ENCODE data around the gene GALNT9. TPM values are rescaled to one million over a fixed set of nuclear protein-coding genes. Genes with fewer than 3 reads are reported as not detected.

Gene GALNT9
- polyA plus RNA-seq, 1 donor from 2014 or later = 13.5 TPM

- Histone ChIP-seq H3K4me2 (ENCODE audit: low read length) (no peak overlapping the region), H3K27ac (ENCODE audit: low read length) (no peak overlapping the region), H3F3A (ENCODE audit: insufficient read depth, low read length, poor library complexity, severe bottlenecking) (no peaks in the 10 kb centered on the region), H2AFZ (ENCODE audit: low read depth, low read length) (no peak overlapping the region), H4K20me1 (ENCODE audit: insufficient read depth) (no peaks in the 10 kb centered on the region), H3K36me3 (ENCODE audit: insufficient read depth, low read length) (no peaks in the 10 kb centered on the region), H3K9me2 (ENCODE audit: insufficient read depth, low read length) (no peaks in the 10 kb centered on the region), H3K4me3 (ENCODE audit: low read length) (no peak overlapping the region), H3K9me3 (ENCODE audit: low read length) (no peaks in the 10 kb centered on the region), H3K9ac (ENCODE audit: low read length) (no peak overlapping the region), H3K79me2 (replicated peaks; ENCODE audit: insufficient read depth, low read length) (no peaks in the 10 kb centered on the region), H3K27me3 (ENCODE audit: insufficient read depth, low read depth, low read length) (no peaks in the 10 kb centered on the region)
- TF ChIP-seq EP300 (conservative IDR thresholded peaks at IDR 0.05; ENCODE audit: poor library complexity, severe bottlenecking) = no peak
- no peak for TF ChIP-seq EZH2 (IDR thresholded peaks at IDR 0.05; ENCODE audit: borderline replicate concordance, insufficient read depth, low read length, poor library complexity, severe bottlenecking)
- TF ChIP-seq, protein P1, sequence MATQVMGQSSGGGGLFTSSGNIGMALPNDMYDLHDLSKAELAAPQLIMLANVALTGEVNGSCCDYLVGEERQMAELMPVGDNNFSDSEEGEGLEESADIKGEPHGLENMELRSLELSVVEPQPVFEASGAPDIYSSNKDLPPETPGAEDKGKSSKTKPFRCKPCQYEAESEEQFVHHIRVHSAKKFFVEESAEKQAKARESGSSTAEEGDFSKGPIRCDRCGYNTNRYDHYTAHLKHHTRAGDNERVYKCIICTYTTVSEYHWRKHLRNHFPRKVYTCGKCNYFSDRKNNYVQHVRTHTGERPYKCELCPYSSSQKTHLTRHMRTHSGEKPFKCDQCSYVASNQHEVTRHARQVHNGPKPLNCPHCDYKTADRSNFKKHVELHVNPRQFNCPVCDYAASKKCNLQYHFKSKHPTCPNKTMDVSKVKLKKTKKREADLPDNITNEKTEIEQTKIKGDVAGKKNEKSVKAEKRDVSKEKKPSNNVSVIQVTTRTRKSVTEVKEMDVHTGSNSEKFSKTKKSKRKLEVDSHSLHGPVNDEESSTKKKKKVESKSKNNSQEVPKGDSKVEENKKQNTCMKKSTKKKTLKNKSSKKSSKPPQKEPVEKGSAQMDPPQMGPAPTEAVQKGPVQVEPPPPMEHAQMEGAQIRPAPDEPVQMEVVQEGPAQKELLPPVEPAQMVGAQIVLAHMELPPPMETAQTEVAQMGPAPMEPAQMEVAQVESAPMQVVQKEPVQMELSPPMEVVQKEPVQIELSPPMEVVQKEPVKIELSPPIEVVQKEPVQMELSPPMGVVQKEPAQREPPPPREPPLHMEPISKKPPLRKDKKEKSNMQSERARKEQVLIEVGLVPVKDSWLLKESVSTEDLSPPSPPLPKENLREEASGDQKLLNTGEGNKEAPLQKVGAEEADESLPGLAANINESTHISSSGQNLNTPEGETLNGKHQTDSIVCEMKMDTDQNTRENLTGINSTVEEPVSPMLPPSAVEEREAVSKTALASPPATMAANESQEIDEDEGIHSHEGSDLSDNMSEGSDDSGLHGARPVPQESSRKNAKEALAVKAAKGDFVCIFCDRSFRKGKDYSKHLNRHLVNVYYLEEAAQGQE (IDR thresholded peaks at IDR 0.05; ENCODE audit: borderline replicate concordance) = no peak
- TF ChIP-seq POLR2AphosphoS5 (IDR thresholded peaks at IDR 0.05) = no peak
- TF ChIP-seq CTCF (IDR thresholded peaks at IDR 0.05; ENCODE audit: poor library complexity, severe bottlenecking) = no peak
- no peak for TF ChIP-seq SMC3 (conservative IDR thresholded peaks at IDR 0.05; ENCODE audit: poor library complexity)
- TF ChIP-seq TAF1 (IDR thresholded peaks at IDR 0.05; ENCODE audit: low read depth) = no peak
- no peak for TF ChIP-seq MXI1 (conservative IDR thresholded peaks at IDR 0.05; ENCODE audit: poor library complexity, severe bottlenecking)
- TF ChIP-seq RAD21 (conservative IDR thresholded peaks at IDR 0.05) = no peak
Measured at GRCh38 chr12:132347176-132347855, 17.9 kb upstream of the GALNT9 start.

GRCh38 chr12:132346471-132347175, 17.2 kb upstream of the GALNT9 start:
- H4K20me1 ChIP-seq (ENCODE audit: insufficient read depth) = no peaks in the 10 kb centered on the region
- no peaks in the 10 kb centered on the region for H3F3A ChIP-seq (ENCODE audit: insufficient read depth, low read length, poor library complexity, severe bottlenecking)
- H3K79me2 ChIP-seq (replicated peaks; ENCODE audit: insufficient read depth, low read length) = no peaks in the 10 kb centered on the region
- H3K9ac ChIP-seq (ENCODE audit: low read length) = no peak overlapping the region
- H3K9me2 ChIP-seq (ENCODE audit: insufficient read depth, low read length) = no peaks in the 10 kb centered on the region
- no peak overlapping the region for H3K27ac ChIP-seq (ENCODE audit: low read length)
- H3K9me3 ChIP-seq (ENCODE audit: low read length) = no peaks in the 10 kb centered on the region
- no peak overlapping the region for H3K4me2 ChIP-seq (ENCODE audit: low read length)
- no peak for TF ChIP-seq EP300 (conservative IDR thresholded peaks at IDR 0.05; ENCODE audit: poor library complexity, severe bottlenecking)
- TF ChIP-seq SMC3 (conservative IDR thresholded peaks at IDR 0.05; ENCODE audit: poor library complexity) = no peak
- TF ChIP-seq CTCF (IDR thresholded peaks at IDR 0.05; ENCODE audit: poor library complexity, severe bottlenecking) = no peak
- no peak for TF ChIP-seq MXI1 (conservative IDR thresholded peaks at IDR 0.05; ENCODE audit: poor library complexity, severe bottlenecking)
- TF ChIP-seq, protein P1 (IDR thresholded peaks at IDR 0.05; ENCODE audit: borderline replicate concordance) = no peak
- no peak for TF ChIP-seq TAF1 (IDR thresholded peaks at IDR 0.05; ENCODE audit: low read depth)
- TF ChIP-seq POLR2AphosphoS5 (IDR thresholded peaks at IDR 0.05) = no peak
- no peak for TF ChIP-seq EZH2 (IDR thresholded peaks at IDR 0.05; ENCODE audit: borderline replicate concordance, insufficient read depth, low read length, poor library complexity, severe bottlenecking)
- TF ChIP-seq RAD21 (conservative IDR thresholded peaks at IDR 0.05) = no peak
- no peak overlapping the region for H3K4me3 ChIP-seq (ENCODE audit: low read length)
- no peaks in the 10 kb centered on the region for H3K27me3 ChIP-seq (ENCODE audit: insufficient read depth, low read depth, low read length)
- no peak overlapping the region for H2AFZ ChIP-seq (ENCODE audit: low read depth, low read length)
- H3K36me3 ChIP-seq (ENCODE audit: insufficient read depth, low read length) = no peaks in the 10 kb centered on the region
